Stomach (tissue), 9 donors: ENCODE results near the gene QPCT. TPM values are rescaled to one million over a fixed set of nuclear protein-coding genes. Genes with fewer than 3 reads are reported as not detected.

Experiments
- DNase-seq, 2 donors: peaks; one replicate each; pipeline versions ENCODE4 v3.0.0 to v3.0.0-alpha.2; 2013 to 2019
- H3K27ac ChIP-seq, 5 donors: fragments of 200-600 bp in 4 of 5; sonication (generic) in 4 of 5; one replicate each; pipeline ENCODE4 v1.5.1; 2013 to 2019; ENCODE audit warnings: mild to moderate bottlenecking in 1 of 5, moderate library complexity in 1 of 5
- H3K27me3 ChIP-seq, 3 donors: fragments of 200-600 bp; sonication (generic); one replicate each; pipeline ENCODE4 v1.5.1; 2017 to 2019; ENCODE audit warnings: mixed run types in 1 of 3
- H3K36me3 ChIP-seq, 4 donors: fragments of 200-600 bp; sonication (generic); 1 replicate in 3 of 4; 2 replicates in 1 of 4; pipeline ENCODE4 v1.5.1; 2016 to 2019
- H3K4me1 ChIP-seq, 4 donors: fragments of 200-600 bp; sonication (generic); one replicate each; pipeline ENCODE4 v1.5.1; 2016 to 2019
- H3K4me3 ChIP-seq, 4 donors: fragments of 200-600 bp; sonication (generic) in 3 of 4; one replicate each; pipeline ENCODE4 v1.5.1; 2016 to 2019; ENCODE audit warnings: mild to moderate bottlenecking in 1 of 4
- H3K9me3 ChIP-seq, 4 donors: fragments of 200-600 bp; sonication (generic); one replicate each; pipeline ENCODE4 v1.5.1; 2016 to 2019
- CTCF ChIP-seq, 7 experiments: fragments of 450-650 bp in 4 of 7; fragments of 200-600 bp in 3 of 7; sonication (generic) in 3 of 7; IDR thresholded peaks; one replicate each; pipeline ENCODE4 v1.5.1; 2016 to 2019; ENCODE audit warnings: antibody characterized with exemption in 7 of 7, control low read depth in 2 of 7, mild to moderate bottlenecking in 1 of 7
- EP300 ChIP-seq: sonication (generic); formaldehyde crosslinking; IDR thresholded peaks from one replicate; pipeline ENCODE4 v1.6.1; 2017; ENCODE audit warnings: antibody characterized with exemption
- POLR2A ChIP-seq, 4 donors: fragments of 450-650 bp; IDR thresholded peaks; one replicate each; pipeline ENCODE4 v1.6.1; 2016; ENCODE audit warnings: antibody characterized with exemption in 4 of 4, control low read depth in 2 of 4, mild to moderate bottlenecking in 1 of 4, moderate library complexity in 1 of 4
- POLR2AphosphoS5 ChIP-seq, 3 donors: sonication (generic); formaldehyde crosslinking; IDR thresholded peaks; one replicate each; pipeline ENCODE4 v1.6.1; 2016; ENCODE audit warnings: antibody characterized with exemption in 3 of 3
- WGBS, 5 donors: extraction: QIAGEN DNeasy Blood & Tissue Kit in 3 of 5; methylation state at CpG; one replicate each; pipeline versions ENCODE4 v1.1.5 to v1.1.7; 2013 to 2018; 5-methylcytosine and 5-hydroxymethylcytosine counted together
- intact Hi-C: fragments of 100-400 bp; cut with DNase I; formaldehyde crosslinking; loops from one replicate; pipeline ENCODE4 v1.15.1; 2023; ENCODE audit warnings: low total_unique reads
- polyA plus RNA-seq, 3 donors: library from polyadenylated mRNA; stranded (reverse); fragments of 200-250 nt; gene quantifications; one replicate each; pipeline ENCODE4 v1.2.3, GENCODE V29; 2013
- total RNA-seq, 5 donors: library from RNA; depleted of rRNA; stranded (reverse); fragments of >200 nt; gene quantifications; one replicate each; pipeline versions ENCODE4 v1.1.0 to v1.2.3, GENCODE V29; 2014 to 2016
- donor health status: healthy with polysubstance abuse.
- donor health status: Bipolar disorder and iron deficiency.
- donor health status: healthy.

The QPCT gene
- total and polyA plus RNA-seq, 8 donors, result 1.3 to 26.6 (median 4.4) TPM; not detected in 1

- Histone ChIP-seq H3K27me3 (no peaks in the 10 kb centered on the region), H3K4me1 (peaks cover 0 to 47% (median 35%) of the 10 kb centered on the region in 4 donors), H3K4me3 (no peak overlapping the region), H3K9me3 (no peaks in the 10 kb centered on the region), H3K36me3 (peaks cover 0 to 3% (median 0%) of the 10 kb centered on the region in 4 donors), H3K27ac (no peak overlapping the region)
- TF ChIP-seq POLR2A (IDR thresholded peaks at IDR 0.05) (no peak), EP300 (no peak), CTCF (IDR thresholded peaks at IDR 0.05) (no peak), POLR2AphosphoS5 (IDR thresholded peaks at IDR 0.05) (peak in 1 of 3 donors; percentile 57)
- WGBS, 5 donors, result 25 to 48% (median 37%) methylated on average over 3 of the region's 3 CpGs
- intact Hi-C loops, result no loop called here
- peak in 1 of 2 donors; percentile 75 for DNase-seq
Observed at GRCh38 chr2:37306024-37306423, 38.4 kb upstream of the QPCT start.

- Histone ChIP-seq H3K27me3 (no peaks in the 10 kb centered on the region), H3K4me1 (peaks cover 0 to 57% (median 33%) of the 10 kb centered on the region in 4 donors), H3K4me3 (no peak overlapping the region), H3K27ac (no peak overlapping the region), H3K36me3 (peaks cover 0 to 3% (median 0%) of the 10 kb centered on the region in 4 donors), H3K9me3 (no peaks in the 10 kb centered on the region)
- intact Hi-C loops, result no loop called here
- no peak for DNase-seq
- TF ChIP-seq POLR2A (IDR thresholded peaks at IDR 0.05), result no peak
- TF ChIP-seq CTCF (IDR thresholded peaks at IDR 0.05), result no peak
- TF ChIP-seq EP300, result no peak
- TF ChIP-seq POLR2AphosphoS5 (IDR thresholded peaks at IDR 0.05), result no peak
- 55 to 75% (median 69%) methylated on average over 2 of the region's 2 CpGs for WGBS, 5 donors
Observed at GRCh38 chr2:37307500-37307899, 36.9 kb upstream of the QPCT start.

GRCh38 chr2:37315364-37315763, 29.1 kb upstream of the QPCT start:
- intact Hi-C loops, result no loop called here
- Histone ChIP-seq H3K27me3 (no peaks in the 10 kb centered on the region), H3K4me3 (no peak overlapping the region), H3K9me3 (no peaks in the 10 kb centered on the region), H3K36me3 (peaks cover 0 to 13% (median 0%) of the 10 kb centered on the region in 4 donors), H3K27ac (no peak overlapping the region), H3K4me1 (peaks cover 0 to 91% (median 48%) of the 10 kb centered on the region in 4 donors)
- no peak for DNase-seq
- WGBS, 5 donors, result 87 to 90% (median 89%) methylated on average over 3 of the region's 3 CpGs
- no peak for TF ChIP-seq POLR2A (IDR thresholded peaks at IDR 0.05)
- TF ChIP-seq EP300, result no peak
- TF ChIP-seq CTCF (IDR thresholded peaks at IDR 0.05), result no peak

GRCh38 chr2:37316181-37316580, 28.2 kb upstream of the QPCT start:
- H3K4me3 ChIP-seq, result no peak overlapping the region
- peaks cover 0 to 13% (median 0%) of the 10 kb centered on the region in 4 donors for H3K36me3 ChIP-seq
- H3K27ac ChIP-seq, result no peak overlapping the region
- peaks cover 0 to 91% (median 46%) of the 10 kb centered on the region in 4 donors for H3K4me1 ChIP-seq
- TF ChIP-seq POLR2AphosphoS5 (IDR thresholded peaks at IDR 0.05), result no peak
- no peak for TF ChIP-seq POLR2A (IDR thresholded peaks at IDR 0.05)
- TF ChIP-seq EP300, result no peak
- no peak for TF ChIP-seq CTCF (IDR thresholded peaks at IDR 0.05)
- H3K27me3 ChIP-seq, result no peaks in the 10 kb centered on the region
- DNase-seq, result no peak
- 89 to 94% (median 94%) methylated on average over 5 of the region's 5 CpGs for WGBS, 5 donors
- H3K9me3 ChIP-seq, result no peaks in the 10 kb centered on the region
- intact Hi-C loops, result no loop called here
